HG02970 (cell line): ENCODE data around the gene TBATA.

Source experiments
- ATAC-seq: cut with Tn5 transposase; IDR thresholded peaks from one replicate; pipeline ENCODE4 v1.9.1; 2021; ENCODE audit warnings: mild to moderate bottlenecking, moderate library complexity, moderate number of reproducible peaks; ENCODE audit not compliant: unreplicated experiment, low FRiP score

Gene TBATA

GRCh38 chr10:70722820-70723424 is 62.3 kb downstream of the TBATA start:
- ATAC-seq: no peak
